GM18498 (cell line): ENCODE measurements around the gene METTL22.

Experiments used
- ATAC-seq: cut with Tn5 transposase; IDR thresholded peaks from one replicate; pipeline ENCODE4 v1.9.1; 2021; ENCODE audit warnings: mild to moderate bottlenecking, moderate library complexity; ENCODE audit not compliant: unreplicated experiment

METTL22 gene

GRCh38 chr16:8686879-8687278, 65.4 kb downstream of the METTL22 start:
- no peak for ATAC-seq

DNA sequence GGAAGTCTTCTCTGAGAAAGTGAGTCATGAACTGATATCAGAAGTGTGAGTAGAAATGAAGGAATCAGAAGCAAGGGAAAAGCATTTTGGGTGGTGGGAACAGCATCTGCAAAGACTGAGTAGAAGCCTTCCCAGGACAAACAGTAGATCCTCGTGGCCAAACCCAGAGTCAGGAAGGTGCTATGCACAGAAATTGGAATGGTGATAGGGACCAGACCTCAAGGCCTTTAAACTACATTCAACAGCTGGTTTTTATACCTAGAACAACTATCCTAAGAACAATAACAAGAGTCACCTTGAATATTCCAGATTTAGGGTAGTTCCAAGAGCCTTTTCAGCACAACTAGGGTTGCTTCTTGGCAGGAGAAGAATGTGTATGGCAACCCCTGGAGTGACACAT, 68.2 kb downstream of the METTL22 start:
- no peak for ATAC-seq

- ATAC-seq, result no peak
These were observed 70.2 kb downstream of the METTL22 start for GRCh38 chr16:8691728-8692127.

DNA sequence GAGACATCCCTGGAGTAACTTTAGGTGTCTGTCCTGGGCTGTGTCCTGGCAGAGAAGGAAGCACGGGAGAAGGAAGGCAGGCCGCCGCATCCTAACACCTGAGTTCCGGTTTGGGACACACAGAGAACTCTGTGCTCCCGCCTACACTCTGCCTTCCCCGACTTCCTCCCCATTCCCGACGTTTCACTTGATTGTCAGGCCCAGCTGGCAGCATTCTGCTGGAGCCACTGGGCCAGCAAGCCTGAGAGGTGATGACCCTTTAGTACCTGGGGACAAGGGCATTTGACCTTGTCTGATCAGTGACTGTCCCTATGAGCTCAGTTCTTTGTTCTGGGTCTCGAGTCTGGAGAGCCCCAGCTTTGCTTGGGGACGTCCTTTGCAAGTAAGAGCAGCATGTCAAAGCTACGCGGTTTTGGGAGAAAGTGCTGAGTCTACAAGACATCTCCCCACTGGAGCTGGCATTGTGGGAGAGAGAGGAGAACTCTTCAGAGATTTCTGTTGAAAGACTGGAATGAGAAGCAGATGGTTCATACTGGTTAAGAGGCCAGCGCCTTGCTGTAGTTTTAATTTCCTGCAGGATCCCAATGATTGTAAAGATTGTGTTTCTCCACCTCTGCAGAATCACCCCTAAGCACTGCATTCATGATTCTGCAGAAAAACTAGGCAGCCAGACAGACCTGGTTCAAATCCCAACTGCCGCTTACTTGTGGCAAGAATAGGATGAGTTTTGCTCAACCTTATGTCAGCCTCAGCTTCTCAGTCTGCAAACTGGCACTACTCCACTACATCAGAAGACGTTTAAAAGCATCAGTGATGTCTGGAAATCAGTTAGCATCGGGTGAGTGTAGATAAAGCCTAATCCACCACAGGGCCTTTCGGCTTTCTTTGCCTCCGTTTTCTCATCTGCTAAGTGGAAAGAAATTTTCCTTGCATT, 73.6 kb downstream of the METTL22 start:
- no peak for ATAC-seq

DNA sequence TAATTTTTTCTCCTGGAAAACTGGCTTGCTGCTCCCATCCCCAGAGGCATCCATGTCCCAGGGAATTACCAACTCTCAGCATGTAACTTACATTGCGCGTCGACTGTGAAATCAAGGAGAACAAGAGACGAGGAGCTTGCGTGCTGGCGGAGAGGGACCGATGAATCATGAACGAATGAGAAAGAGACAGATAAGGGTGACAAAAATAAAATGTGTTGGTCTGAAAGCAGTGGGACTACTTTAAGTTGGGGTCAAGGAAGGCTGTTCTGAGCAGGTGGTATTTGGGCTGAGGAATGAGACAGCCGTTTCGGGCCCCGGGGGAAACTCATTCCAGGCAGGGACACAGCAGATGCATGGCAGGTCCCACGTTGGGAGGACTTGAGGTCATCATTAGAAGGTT, 75.4 kb downstream of the METTL22 start:
- ATAC-seq, result no peak

DNA sequence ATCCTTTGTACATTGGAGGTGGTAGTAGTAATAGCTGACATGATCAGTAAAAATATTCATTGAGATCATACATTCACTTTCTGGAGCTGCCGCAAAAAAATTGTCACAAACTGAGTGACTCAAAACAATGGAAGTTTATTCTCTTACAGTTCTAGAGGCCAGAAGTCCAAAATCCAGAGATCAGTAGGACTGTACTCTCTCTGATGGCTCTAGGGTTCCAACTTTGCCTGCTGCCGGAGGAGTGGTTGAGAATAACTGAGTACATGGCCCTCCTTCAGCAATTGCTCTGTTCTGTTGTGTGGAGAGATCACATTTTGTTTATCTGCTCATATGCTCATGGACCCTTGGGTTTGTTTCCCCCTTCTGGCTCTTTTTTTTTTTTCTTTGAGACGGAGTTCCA, 76.5 kb downstream of the METTL22 start:
- no peak for ATAC-seq
